Dedifferentiated amniotic fluid mesenchymal stem cell (primary cell): ENCODE data around the gene ANKRD23.

Source experiments
- DNase-seq: peaks from one replicate; pipeline ENCODE4 v3.0.0-alpha.2; 2016; ENCODE audit errors: extremely low spot score

ANKRD23 gene

DNA sequence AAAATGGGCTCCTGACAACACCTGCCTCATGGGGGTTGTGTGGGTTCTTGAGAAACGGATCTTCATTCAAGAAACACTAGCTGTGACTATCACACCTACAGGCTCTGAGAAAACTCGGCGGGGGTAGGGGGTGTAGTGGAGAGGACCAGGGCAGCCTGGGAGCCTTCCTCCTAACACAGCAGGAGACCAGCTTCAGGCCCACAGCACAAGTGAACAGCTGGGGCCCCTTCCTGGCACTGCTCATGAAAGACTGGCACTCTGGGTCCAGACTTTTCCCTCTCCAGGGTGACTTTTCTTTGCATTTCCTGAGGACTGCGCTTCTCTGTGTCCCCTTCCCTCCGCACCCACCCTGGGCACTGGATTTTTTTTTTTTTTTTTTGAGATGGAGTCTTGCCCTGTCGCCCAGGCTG is 33.2 kb upstream of the ANKRD23 start:
- no peak for DNase-seq

GRCh38 chr2:96876269-96877041 is 32.6 kb upstream of the ANKRD23 start:
- no peak for DNase-seq

- no peak for DNase-seq
These were observed 31.9 kb upstream of the ANKRD23 start for GRCh38 chr2:96875498-96876268.

DNA sequence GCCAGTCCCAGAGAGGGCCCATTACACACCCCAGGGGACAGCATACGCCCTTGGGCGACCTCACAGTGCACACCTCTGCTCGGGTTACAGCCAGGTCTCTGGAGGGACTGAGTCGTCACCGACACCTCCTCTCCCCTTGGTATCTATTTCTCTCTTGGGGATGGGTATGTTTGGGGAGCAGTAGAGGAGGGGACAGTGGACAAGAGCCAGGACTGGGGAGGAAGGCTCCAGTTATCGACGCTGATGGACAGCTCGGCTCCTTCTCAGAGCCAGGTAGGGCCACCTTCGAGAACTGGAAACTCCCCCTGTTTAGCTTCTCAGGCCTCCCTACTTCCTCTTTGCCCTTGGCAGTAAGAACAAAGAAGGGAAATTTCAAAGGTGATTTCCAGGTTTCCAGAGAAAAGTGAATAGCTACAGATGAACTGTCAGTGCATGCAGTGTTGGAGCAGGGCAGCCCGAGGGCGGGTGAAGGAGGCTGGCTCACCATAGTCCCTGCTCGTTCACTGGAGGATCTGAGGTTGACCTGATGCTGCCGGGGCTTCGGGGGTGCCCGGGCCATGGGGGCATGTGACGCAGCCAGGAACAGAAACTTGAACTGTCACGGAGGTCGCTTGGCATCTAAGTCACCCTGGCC is 30.5 kb upstream of the ANKRD23 start:
- DNase-seq, result no peak

- DNase-seq, result no peak
These were observed 29.9 kb upstream of the ANKRD23 start for GRCh38 chr2:96873651-96874096.

DNA sequence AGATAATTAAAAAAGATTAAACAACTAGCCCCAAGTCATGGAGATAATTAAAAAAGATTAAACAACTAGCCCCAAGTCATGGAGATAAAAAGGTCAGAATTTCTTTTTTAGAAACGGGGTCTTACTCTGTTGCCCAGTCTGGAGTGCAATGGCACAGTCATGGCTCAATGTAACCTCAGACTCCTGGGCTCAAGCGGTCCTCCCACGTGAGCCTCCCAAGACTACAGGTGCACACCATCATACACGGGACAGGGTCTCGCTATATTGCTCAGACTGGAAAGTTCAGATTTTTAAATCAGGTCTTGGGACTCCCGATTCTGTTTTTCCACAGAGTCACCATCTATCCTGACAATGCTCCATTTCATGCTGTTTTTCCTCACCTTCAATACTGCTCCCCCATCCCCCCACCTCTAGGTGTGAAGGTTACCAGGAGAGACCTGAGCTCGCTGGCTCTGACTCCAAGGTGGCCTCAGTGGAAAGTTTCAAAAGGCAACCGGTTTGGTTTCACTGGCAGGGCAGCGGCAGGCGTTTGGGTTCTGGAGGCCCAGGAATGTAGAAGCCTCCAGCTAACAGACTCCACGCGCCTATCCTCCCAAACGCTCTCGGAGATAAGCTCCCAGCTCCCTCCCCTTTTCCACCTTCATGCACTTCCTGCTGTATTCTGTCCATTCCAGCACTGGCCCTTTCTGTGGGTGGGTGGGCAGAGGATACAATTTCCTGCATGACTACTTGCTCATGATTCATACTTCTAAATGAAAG is 28.9 kb upstream of the ANKRD23 start:
- DNase-seq, result no peak

- no peak for DNase-seq
These were observed 26.9 kb upstream of the ANKRD23 start for GRCh38 chr2:96870626-96871255.

DNA sequence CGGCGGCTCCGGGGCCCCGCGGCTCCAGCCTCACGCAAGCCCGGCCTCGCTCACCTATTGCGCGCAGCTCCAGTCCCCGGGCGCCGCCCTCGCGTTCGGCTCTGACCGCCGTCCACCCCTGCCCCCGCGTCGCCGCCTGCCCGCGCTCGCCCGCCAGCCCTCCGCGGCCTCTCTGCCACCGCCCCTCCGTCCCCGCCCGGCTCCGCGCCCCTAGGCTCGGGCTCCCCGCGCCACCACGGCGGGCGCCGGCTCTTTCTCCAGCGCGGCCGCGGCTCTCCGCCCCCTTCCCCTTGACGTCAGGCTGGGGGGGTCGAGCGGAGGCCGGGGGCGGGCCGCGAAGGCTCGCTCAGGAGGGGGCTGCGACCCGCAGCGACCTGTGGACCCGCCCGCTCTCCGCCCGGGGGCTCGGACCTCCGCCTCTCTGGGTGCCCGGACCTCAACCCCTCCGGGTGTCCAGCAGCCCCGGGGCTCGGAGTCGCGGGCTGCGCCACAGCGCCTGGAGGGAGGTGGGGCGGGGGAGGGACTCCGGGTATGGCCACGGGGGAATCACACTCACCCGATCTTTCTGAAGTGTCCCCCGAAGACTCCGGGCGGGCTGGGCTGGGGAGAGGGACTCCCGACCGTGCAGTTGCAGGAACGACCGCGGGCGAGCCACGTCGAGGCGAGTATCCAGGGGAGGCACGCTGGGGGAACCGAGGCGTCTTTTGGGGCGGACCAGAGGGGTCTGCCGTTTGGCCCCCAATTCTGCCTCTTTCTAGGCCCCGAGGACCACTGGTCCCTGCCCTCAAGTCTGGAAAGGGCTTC is 26.2 kb upstream of the ANKRD23 start, which contains the start of gene SEMA4C:
Gene SEMA4C, minus strand, starts transcription at position 259 of the 804 bp plus-strand sequence. CDS start 2,194 bp downstream, outside the sequence.
- DNase-seq, result no peak

GRCh38 chr2:96869281-96869821 is 25.5 kb upstream of the ANKRD23 start:
- peak; percentile 49 for DNase-seq

GRCh38 chr2:96868555-96869280 is 24.9 kb upstream of the ANKRD23 start:
- peak; percentile 84 for DNase-seq

GRCh38 chr2:96867756-96868554 is 24.1 kb upstream of the ANKRD23 start:
- no peak for DNase-seq

DNA sequence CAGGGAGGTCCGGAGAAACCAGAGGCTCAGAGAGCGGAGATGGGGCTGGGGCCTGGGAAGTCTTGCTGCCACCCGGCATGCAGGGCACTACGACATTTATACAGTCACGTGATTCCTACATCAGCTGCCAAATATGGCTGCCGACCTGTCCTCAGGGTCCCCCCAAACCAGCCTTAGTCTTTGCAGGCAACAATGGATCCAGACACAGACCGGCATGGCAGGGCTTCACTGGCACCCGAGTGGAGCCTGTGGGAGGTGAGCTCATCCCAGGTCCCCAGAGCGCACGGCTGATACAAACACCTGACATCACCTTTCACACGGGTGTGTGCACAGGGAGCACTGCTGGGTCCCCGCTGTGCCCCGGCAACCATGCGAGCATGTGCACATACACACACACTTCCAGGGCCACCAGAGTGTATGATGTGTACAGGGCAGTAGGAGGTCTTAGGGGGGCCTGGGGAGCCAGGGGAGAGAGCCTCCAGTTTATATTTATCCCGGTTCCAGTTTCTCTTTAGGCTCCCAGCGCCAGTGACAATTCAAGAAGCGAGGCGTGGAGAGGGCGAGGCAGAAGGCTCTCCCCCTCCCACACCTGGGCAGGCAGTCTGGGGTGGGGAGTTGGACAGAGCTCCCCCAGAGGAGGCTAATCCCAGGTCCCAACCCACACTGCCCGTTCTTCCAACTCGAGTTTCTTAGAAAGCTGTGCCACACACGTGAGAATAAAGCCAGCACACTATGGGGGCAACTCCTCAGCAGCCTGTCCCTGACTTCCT is 23.4 kb upstream of the ANKRD23 start:
- no peak for DNase-seq

GRCh38 chr2:96866586-96866985 is 22.8 kb upstream of the ANKRD23 start:
- DNase-seq, result no peak

GRCh38 chr2:96866149-96866548 is 22.3 kb upstream of the ANKRD23 start:
- DNase-seq, result no peak

DNA sequence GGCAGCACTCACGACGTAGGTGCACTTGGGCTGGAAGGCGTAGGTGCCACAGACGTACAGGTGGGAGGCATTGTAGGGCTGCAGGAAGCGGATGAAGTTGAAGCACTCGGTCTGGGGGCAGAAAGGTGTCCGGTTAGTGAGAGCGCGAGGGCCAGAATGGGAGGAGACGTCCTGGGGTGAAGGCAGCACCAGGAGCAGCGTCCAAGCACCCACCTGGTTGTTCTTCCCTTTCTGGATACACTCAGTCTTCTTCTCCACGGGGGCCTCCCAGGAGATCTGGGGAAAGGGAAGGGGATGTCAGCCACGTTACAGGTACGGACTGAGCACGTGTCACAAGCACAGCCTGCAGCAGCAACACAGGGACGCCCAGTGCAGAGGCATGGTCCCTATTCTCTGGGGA is 21.8 kb upstream of the ANKRD23 start:
- no peak for DNase-seq

- DNase-seq, result no peak
These were observed 20.7 kb upstream of the ANKRD23 start for GRCh38 chr2:96864343-96865091.
